ENCODE measurements around the gene OR2AT4. TPM values are rescaled to one million over a fixed set of nuclear protein-coding genes. Genes with fewer than 3 reads are reported as not detected.

Gene OR2AT4
- total and polyA plus RNA-seq, 2 of the 8 experiments (the other 6 are each of a cell fraction or from before 2014, with no cell fraction given): not detected

GRCh38 chr11:75068559-75068958 is 28.1 kb downstream of the OR2AT4 start:
- H3K4me3 ChIP-seq (ENCODE audit: extremely low read depth in 1 of 4, insufficient read depth in 2 of 4, low read depth in 3 of 4, low read length in 4 of 4): no peak overlapping the region
- ChIA-PET POLR2A (ENCODE audit: partially characterized antibody) (no interaction called here), CTCF (ENCODE audit: partially characterized antibody) (interaction anchor here (1.1 to 1.3 kb wide), 3 partner anchors 36 to 71 kb away, joined by 3 to 8 read pairs (median 4); no protein-coding TSS in a partner anchor)
- H3K27ac ChIP-seq (ENCODE audit: low read depth, low read length): no peak overlapping the region
- FAIRE-seq: no peak
- peaks cover 0 to 2% (median 0%) of the 10 kb centered on the region in 4 experiments; a peak in 1 of 7 replicates for H3K4me1 ChIP-seq (replicated peaks in 1 of 4; ENCODE audit: control insufficient read depth in 3 of 4, insufficient read depth in 4 of 4, low read length in 3 of 4)
- TF ChIP-seq GABPA (IDR thresholded peaks at IDR 0.05; ENCODE audit: borderline replicate concordance, insufficient read depth, low read length): no peak
- no peaks in the 10 kb centered on the region for H3K79me1 ChIP-seq (ENCODE audit: low read depth, low read length)
- no peak overlapping the region for H2BK20ac ChIP-seq (ENCODE audit: low read length)
- H4K91ac ChIP-seq (replicated peaks; ENCODE audit: insufficient read length, low read length): no peak overlapping the region
- H4K20me1 ChIP-seq (replicated peaks in 1 of 2; ENCODE audit: control insufficient read depth in 1 of 2, insufficient read depth in 2 of 2, low read length in 2 of 2): no peaks in the 10 kb centered on the region
- no peak overlapping the region for H2BK120ac ChIP-seq (replicated peaks; ENCODE audit: low read depth, low read length)
- H3K4ac ChIP-seq (replicated peaks; ENCODE audit: insufficient read length, low read depth, low read length): no peak overlapping the region
- no peak overlapping the region for H3K18ac ChIP-seq (ENCODE audit: extremely low read depth, low read length)
- no peak for DNase-seq (ENCODE audit: low read depth in 1 of 2, low spot score in 2 of 2)
- H2AK5ac ChIP-seq (ENCODE audit: low read depth, low read length): no peak overlapping the region
- no peak overlapping the region for H3K23ac ChIP-seq (ENCODE audit: insufficient read length)
- H2AFZ ChIP-seq (ENCODE audit: low read length): no peak overlapping the region
- H3K36me3 ChIP-seq (ENCODE audit: control insufficient read depth in 2 of 4, insufficient read depth in 4 of 4, low read length in 3 of 4): no peaks in the 10 kb centered on the region
- no peak overlapping the region for H3K56ac ChIP-seq (replicated peaks; ENCODE audit: insufficient read length, low read depth, low read length)
- H2BK15ac ChIP-seq (ENCODE audit: low read length): no peak overlapping the region
- no peaks in the 10 kb centered on the region for H3K9me3 ChIP-seq (ENCODE audit: insufficient read depth in 2 of 2, low read depth in 1 of 2, low read length in 1 of 2)
- H4K8ac ChIP-seq (ENCODE audit: extremely low read depth, insufficient read depth, low read length): no peak overlapping the region
- H3K23me2 ChIP-seq (ENCODE audit: low read depth, low read length): no peaks in the 10 kb centered on the region
- no peak overlapping the region for H2BK12ac ChIP-seq (ENCODE audit: low read depth, low read length)
- H3K27me3 ChIP-seq (replicated peaks in 1 of 4; ENCODE audit: control insufficient read depth in 3 of 4, extremely low read depth in 1 of 4, insufficient read depth in 3 of 4, low read length in 3 of 4): no peaks in the 10 kb centered on the region
- no peak overlapping the region for H2BK5ac ChIP-seq (ENCODE audit: low read depth, low read length)
- H3K4me2 ChIP-seq (ENCODE audit: insufficient read depth in 1 of 2, low read depth in 2 of 2, low read length in 2 of 2): no peak overlapping the region
- H3K9ac ChIP-seq (replicated peaks in 1 of 4; ENCODE audit: extremely low read depth in 1 of 4, low read depth in 3 of 4, low read length in 3 of 4): no peak overlapping the region
- H3K79me2 ChIP-seq (ENCODE audit: control insufficient read depth in 1 of 2, insufficient read depth in 2 of 2, low read length in 2 of 2): no peaks in the 10 kb centered on the region
- H4K5ac ChIP-seq (ENCODE audit: insufficient read length, low read depth, low read length): no peak overlapping the region
- no peak overlapping the region for H3K14ac ChIP-seq (ENCODE audit: insufficient read length)
